Erythroblast (primary cell): ENCODE measurements around the gene ANGPTL4.

ENCODE experiments used
- GATA1 ChIP-seq: IDR thresholded peaks from 2 replicates; pipeline ENCODE4 v1.6.1; 2011; ENCODE audit warnings: low read depth, mild to moderate bottlenecking, control low read depth, low read length, moderate library complexity
- POLR2A ChIP-seq: IDR thresholded peaks from 2 replicates; pipeline ENCODE4 v1.6.1; 2011; ENCODE audit warnings: mild to moderate bottlenecking, low read length

- TF ChIP-seq POLR2A (no peak), GATA1 (no peak)
Measured at GRCh38 chr19:8342316-8342683, 21.7 kb upstream of the ANGPTL4 start.
